Left hindlimb (tissue), 1 donor: ENCODE results near the gene ZNF219.
"Not testable (repeated sequence)": the region's sequence is repeated elsewhere in the genome, so short reads cannot be mapped to it uniquely, and the experiment has no call there.

Experiments
- DNase-seq: peaks from one replicate; pipeline ENCODE4 v3.0.0-alpha.2; 2018

The ZNF219 gene

DNA sequence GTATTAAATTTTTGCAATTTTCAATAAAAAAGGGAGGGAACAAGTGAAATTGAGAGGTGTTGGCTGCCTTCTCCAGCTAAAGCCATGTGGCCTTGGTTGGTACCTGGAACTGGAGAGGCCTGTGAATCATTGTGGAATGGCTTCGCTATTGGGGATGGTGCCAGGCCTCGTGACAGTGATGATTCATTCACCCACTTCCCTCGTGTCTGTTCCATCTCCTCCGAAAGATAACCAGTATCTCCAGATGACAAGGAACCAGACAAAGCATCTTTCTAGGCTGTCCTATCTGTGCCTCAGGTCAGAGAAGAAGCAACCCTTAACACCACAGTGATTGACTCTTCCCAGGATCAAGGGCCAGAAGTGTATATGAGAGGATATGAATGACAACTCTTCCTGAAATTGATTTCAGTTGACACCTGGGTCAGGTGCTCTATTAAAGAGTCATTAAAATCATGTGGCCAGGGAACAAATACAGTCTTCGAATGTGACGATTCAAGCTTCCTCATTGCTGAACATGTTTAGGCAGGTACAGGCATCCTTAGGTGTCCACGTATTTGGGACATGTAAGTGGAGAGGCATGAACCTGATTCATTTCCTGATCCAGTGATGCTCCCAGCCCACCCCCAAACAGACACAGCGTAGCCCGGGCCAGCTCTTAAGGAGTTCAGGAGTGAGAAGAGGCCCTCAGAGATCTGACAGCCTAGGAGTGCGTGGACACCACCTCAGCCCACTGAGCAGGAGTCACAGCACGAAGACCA, 56.6 kb downstream of the ZNF219 start, which contains the start of gene RNASE7:
TSS of gene RNASE7 (plus strand) at position 687 of the 758 bp plus-strand sequence. CDS start 631 bp downstream, outside the sequence.
- no peak for DNase-seq

GRCh38 chr14:21040941-21041340, 57.5 kb downstream of the ZNF219 start:
- DNase-seq, result not testable (repeated sequence)

DNA sequence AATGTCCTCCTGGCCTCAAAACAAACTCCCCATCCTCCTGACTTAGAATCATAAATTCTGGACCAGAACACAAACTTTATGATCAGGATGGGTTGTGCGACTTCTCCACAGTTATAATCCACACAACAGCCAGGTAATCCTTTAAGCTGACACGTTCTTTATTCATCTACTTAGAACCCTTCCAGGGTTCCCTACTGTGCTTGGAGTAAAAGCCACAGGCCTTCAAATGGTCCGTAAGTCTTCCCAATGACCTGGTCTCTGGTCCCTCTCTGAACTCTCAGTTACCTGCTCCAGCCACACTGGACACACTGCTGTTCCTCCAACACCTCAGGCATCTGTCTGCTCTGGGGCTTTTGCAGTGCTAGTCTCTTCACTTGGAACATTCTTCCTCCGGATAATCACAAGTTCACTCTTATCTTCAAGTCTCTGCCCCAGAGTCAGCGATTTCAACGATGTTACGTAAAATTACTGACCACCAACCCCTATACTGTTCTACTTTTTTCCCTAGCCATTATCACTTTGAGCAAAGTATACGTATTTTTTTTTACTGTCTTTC, 58.0 kb downstream of the ZNF219 start:
- no peak for DNase-seq
